SIG-M5 treated with dmso at 0.1 percent for 504 hours (cell line): ENCODE data around the gene DDX39B.
"Not testable (repeated sequence)": the region's sequence is repeated elsewhere in the genome, so short reads cannot be mapped to it uniquely, and the experiment has no call there.

ENCODE experiments used
- DNase-seq: peaks from one replicate; lab custom pipeline; 2025; ENCODE audit not compliant: unreplicated experiment; lab: John Stamatoyannopoulos, UW

The DDX39B gene

DNA sequence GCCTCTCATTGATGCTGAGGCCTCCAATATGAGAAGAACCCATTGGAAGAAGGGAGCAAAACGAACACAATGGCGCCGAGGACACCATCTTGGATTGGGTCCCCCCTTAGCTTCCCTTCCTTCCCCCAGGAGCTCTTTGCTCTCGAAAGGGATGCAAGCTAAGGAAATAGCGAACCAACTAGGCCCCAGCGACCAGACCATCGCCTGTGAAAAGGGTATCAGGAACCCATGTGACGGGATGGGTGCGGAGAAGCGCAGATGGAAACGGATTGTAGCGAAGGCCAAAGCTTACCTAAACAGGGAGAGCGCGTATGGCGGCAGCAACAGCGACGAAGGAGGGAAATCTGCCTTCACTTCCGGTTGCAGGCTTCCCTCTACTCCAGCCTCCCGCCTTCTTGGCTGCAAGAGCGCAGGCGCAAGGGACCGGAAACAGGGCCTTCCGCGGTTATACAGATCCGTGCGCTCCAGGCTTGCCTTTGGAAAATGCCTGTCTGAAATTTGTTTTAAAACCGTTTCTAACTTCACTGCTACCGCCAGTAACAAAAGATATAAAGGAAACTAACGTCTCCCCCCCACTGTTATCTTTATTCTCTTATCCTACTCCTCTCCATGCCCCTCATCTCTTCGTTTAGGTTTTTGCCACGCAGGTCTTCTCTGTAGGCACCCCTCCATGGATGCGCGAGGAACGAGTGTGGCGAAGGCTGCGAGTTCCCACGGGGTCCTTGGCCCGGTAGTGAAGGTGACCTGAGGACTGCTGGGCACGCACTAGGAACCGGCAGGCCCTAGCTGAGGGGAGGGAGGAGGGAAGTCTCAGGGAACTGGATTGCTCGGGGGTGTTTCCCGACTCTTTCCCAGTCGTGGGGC, at the start of gene DDX39B:
Gene DDX39B (minus strand): TSS at position 346 of the 864 bp plus-strand sequence. CDS start 1,471 bp downstream, outside the sequence.
- peak; percentile 96 for DNase-seq

DNA sequence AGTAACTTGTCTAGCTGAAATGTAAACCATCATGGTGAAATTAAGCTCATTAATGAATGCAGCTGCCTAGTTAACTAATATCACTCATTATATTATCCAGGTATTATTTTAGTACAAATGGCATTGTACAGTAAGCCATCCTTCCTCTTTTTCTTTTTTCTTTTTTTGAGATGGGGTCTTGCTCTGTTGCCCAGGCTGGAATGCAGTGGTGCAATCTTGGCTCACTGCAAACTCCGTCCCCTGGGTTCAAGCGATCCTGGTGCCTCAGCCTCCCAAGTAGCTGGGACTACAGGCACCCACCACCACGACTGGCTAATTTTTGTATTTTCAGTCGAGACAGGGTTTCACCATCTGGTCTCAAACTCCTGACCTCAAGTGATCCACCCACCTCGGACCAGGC, 48.9 kb upstream of the DDX39B start:
- DNase-seq = not testable (repeated sequence)

DNA sequence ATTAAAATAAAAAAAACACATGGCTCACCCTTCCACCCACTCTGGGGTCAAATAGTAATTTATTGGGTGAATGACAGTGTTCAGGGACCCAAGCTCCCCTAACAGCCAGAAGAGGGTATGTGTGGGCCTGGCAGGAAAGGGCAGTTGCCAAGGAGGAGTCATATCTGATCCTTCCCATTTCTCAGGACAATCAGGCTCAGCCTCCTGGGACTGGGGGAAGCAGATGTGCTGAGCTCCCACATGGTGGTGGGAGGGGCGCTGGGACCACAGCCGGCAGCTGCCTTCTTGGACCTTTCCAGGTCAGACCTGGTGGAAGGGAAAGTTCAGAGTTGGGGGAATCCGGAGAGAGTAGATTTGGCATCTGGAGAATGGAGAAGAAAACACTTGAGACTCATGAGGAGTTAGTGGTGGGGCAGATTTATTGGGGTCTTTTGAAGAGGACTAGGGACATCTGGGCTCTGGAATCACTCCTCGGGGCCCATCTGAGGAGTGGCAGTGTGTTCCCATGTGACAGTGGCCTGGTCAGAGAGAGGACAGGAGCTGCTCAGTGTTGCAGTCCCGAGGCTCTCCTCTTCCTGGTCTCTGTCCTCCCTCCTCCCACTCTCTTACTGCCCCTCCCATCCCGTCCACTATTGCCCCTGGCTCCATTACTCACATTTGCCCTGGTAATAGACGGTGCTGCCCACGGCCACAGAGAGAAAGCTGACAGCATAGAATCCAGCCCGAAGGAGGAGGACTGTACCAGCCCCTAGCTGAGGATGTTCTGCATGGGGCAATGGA, 47.3 kb upstream of the DDX39B start:
- no peak for DNase-seq

DNA sequence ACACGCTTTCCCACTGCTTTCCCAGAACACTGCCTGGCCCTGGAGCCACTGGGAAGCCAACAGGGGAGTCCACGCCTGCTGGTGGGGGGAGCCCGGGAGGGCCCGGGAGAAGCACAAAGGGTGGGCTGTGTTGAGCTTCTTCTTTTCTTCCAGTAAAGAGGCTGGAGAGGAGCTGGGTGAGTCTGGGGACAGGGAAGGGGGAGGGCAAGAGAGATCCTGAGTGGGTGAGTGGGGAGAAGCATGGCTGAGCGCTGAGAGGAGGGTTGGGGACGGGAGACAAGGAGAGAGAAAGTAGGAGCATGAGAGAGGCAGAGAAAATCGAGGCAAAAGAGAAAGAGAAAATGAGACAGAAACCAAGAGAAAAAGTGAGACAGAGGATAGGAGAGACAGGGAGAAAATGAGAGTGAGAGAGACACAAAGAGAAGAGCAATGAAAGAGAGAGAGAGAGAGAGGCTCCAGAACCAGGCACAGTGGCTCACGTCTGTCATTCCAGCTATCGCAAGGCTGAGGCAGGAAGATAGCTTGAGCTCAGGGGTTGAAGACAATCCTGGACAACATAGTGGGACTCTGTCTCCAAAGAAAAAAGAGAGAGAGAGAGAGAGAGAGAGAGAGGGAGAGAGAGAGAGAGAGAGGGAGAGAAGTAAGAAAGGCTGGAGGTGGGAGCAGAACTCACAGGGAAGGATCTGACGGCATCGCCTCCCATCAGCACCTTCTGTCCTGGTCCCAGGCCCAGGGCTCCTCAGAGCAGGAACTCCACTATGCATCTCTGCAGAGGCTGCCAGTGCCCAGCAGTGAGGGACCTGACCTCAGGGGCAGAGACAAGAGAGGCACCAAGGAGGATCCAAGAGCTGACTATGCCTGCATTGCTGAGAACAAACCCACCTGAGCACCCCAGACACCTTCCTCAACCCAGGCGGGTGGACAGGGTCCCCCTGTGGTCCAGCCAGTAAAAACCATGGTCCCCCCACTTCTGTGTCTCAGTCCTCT, 46.3 kb upstream of the DDX39B start:
- DNase-seq = no peak

DNA sequence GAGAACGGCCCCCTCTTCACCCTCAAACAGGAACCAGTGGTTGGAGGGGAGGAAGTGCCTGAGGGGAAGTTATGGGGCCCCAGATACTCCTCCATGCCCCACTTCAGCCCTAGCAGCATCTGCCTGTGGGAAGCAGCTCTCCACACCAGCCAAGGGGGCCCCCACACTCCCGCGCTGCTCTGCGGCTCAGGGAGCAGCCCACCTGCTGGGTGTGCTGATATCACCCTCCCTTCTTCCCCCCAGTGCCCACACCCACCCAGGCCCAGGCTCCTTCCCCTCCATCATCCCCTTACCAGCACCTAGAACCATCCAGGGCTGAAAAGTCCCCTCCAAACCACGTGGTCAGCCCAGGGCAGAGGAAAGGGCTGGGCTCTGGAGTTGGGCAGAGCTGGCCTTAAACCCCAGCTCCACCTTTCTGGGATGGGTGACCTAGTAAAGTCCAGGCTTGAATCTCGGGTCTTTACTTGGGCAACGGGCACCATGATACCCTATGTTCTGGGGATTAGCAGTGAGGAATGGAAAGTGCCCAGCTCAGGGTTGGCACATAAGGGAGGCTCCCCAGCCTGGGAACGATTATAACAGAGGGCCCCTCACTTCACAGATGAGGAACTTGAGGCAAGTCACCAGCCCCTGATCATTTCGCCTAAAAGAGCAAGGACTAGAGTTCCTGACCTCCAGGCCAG, 44.9 kb upstream of the DDX39B start:
- DNase-seq = peak; percentile 96

DNA sequence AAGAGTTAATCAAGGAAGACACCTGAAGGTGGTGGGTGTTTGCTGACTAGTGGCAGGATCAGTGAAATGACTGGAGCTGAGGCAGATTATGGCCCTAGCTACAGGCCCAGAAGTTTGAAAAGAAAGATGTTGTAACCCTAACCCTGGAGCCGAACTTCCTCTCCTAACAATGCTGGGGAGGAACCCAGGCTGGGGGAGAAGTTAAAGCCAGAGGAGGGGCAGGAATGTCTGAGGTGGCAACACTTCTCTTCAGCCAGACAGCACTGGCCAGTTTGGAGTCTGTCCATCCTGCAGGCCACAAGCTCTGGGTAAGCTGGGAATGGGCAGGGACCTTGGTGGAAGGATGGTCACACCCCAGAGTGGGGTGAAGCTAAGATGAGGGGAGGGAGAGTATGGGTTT, 44.2 kb upstream of the DDX39B start, which contains the start of gene LST1:
Gene LST1 (plus strand): TSS at position 270 of the 400 bp plus-strand sequence. CDS start 1,023 bp downstream, outside the sequence.
- DNase-seq = peak; percentile 97

DNA sequence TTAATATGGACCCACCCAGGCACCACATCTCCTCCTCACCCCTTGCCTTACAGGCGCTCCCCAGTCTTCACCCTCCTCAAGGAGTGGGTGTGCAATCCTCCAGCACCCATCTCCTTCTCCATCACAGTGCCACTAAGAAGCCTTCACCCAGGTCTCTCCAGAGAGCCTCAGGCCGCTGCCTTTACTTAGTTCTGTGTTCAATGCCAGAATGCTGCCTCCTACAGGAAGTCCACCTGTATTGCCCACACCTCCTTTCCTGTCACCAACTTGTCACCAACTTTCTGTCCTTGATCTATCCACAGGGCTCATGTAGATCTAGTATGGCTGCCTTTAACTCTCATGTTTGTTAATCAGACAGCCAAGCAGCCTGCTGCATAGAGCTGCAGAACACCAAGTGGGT, 43.7 kb upstream of the DDX39B start:
- peak; percentile 73 for DNase-seq

DNA sequence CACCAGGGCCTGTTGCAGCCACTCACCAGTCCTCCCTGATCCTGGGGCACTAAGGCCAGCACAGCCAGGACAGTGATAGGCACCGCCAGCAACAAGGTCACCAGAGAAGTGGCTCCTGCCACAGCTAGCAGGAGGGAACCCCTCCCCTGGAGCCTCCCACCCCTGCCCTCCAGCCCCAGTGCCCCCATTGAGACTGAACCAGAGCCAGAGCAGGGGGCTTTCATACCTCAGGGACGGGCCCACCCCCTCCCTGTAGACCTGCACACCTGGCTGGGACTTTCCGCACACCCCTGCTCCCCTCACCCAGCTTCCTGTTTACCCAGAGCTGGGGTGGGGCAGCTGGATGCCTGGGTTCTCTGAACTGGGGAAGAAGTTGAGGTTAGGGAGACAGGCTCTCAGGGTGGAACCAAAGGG, 40.4 kb upstream of the DDX39B start, which contains the start of gene LTB:
Gene LTB (minus strand): TSS at position 195 of the 414 bp plus-strand sequence. CDS start 7 bp downstream, at position 188.
- no peak for DNase-seq

DNA sequence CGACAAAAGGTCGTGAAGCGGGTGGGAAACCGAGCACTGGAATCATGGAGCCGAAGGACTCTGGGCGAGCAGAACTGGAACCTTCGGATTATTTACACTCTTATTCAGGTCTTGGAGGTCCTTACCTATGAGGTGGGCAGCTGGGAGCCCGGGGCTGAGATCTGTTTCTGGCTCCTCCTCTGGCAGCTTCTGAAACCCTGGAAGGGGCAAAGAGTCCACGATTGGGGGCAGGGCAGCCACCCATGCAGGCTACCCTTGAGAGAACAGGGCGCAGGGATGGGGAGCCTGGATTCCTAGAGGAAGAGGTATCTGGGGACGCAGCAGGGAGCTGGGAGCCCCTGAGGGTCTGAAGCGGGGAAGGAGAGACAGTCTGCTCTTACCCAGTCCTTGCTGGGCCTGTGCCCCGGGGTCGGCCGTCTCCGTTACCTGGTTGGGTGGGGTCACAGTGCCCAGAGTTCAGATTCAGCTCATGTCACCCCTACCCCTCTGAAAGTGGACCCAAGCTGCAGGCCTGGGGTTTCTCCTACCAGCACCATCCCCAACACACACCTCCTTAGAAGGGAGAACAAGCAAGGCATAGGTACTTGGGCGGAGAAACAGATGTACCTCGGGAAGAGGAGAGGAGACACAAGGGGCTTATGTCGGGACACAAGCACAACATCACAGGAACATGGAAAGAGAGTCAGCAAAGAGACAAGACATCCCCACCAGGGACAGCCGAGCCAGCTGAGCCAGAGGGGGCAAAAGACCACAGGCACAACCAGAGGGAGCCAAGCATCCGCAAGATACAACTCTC, 39.8 kb upstream of the DDX39B start:
- DNase-seq = no peak

DNA sequence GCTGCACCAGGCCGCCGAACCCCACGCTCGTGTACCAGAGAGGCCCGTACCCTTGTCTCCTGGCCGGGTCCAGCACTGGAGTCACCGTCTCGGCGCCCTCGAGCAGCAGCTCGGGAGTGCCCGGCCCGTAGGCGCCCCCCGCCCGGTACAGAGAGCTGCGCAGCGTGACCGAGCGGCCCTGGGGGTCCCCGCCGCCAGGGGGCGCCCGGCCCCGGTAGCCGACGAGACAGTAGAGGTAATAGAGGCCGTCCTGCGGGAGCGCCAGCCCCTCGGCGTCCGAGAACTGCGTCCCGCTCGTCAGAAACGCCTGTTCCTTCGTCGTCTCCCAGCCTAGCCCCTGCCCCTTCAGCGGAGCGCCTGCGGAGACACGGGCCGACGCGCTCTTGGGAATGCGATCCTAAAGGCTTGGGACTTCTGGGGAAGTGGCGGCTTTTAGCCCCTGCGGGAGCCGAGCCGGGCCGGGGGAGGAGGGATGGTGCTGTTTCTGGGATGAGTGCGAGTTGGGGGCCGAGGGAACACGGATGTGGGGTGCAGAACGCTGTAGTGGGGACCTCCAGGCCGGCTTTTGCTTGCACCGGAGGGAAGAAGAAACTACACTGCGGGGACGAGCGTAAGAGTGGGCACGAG, 39.1 kb upstream of the DDX39B start:
- DNase-seq = peak; percentile 77

DNA sequence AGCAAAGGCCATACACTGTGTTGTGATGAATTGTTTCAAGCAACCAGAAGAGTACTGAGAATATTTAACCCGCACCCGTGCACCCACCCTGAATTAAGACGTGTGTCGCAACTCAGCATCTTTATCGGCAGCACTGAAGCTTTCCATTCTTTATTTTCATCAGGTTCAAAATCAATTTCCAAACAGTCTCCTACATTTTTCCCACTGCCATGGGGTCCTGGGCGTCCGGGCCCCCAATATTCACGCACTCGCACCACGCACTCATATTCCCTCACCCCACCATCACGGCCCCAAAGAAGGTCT, 38.6 kb upstream of the DDX39B start:
- no peak for DNase-seq

DNA sequence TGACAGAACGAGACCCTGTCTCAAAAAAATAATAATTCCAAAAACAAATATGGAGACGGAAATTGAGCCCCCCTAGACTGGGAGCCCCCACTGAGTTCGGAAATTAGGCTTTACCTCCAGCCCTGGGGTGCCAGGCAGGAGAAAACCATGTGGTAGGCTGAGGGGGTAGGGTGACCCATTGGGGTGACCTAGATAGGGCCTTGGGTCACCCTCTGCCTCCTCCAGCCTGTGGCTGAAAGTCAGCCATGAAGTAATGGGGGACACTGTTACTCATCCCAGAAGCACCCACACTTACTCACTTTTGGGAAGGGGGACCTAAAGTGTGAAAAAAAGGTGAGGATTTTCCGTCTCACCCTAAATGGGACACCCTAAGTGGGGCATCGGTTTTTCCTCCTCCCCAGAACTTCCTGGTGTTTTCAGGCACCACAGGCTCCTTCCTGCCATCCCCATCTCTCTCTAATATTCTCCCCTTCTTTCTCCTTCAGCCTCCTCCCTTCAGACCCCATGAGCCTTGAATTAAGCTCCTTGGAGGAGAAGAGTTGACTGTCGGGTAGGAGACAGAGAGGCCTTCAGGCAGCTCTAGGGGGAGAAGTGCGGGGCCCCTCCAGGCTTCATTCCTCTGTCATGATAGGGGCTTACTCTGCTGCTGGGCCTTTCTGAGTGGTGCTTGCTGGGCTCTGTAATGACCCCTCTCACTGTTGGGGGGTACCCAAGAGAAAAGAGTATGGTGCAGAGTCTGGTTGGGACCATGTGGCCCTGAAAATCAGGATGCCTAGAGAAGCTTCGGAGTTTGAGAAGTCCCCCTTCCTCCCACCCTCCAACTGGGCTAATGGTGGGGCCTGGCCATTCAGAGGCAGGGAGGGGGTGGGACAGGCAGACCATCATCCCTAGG, 38.0 kb upstream of the DDX39B start:
- no peak for DNase-seq

DNA sequence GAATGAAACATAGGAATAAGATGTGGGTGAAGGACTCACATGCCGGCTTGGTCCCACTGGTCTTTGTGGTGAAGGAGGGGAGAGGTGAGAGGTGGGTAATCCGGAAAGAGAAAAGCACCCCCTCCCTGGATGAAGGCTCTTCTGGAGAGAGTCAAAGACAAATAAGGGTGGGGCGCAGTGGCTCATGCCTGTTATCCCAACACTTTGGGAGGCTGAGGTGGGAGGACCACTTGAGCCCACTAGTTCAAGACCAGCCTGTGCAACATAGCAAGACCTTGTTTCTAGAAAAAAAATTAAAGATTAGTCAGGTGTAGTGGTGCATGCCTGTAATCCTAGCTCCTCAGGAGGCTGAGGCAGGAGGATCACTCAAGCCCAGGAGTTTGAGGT, 37.3 kb upstream of the DDX39B start:
- no peak for DNase-seq

DNA sequence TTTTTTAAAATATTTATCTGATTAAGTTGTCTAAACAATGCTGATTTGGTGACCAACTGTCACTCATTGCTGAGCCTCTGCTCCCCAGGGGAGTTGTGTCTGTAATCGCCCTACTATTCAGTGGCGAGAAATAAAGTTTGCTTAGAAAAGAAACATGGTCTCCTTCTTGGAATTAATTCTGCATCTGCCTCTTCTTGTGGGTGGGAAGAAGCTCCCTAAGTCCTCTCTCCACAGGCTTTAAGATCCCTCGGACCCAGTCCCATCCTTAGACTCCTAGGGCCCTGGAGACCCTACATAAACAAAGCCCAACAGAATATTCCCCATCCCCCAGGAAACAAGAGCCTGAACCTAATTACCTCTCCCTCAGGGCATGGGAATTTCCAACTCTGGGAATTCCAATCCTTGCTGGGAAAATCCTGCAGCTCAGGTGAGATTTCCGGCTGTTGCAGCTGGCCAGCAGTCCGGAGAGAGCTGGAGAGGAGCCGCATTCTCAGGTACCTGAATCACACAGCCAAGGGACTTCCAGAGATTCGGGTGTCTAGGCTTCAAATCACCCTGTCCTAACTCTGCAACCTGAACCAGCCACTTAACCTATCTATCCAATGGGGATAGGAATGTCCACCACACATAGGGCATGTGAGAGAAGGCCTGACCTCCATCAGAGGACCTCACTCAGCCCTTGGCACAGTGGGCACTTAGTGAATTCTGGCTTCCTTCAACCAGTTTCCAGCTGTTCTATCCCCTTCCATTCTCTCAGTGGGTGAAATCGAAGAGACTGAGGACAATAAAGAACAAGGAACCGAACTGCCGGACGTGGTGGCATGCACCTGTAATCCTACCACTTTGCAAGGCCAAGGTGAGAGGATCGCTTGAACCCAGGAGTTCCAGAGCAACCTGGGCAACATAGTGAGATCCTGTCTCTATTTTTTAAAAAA, 36.6 kb upstream of the DDX39B start:
- no peak for DNase-seq

DNA sequence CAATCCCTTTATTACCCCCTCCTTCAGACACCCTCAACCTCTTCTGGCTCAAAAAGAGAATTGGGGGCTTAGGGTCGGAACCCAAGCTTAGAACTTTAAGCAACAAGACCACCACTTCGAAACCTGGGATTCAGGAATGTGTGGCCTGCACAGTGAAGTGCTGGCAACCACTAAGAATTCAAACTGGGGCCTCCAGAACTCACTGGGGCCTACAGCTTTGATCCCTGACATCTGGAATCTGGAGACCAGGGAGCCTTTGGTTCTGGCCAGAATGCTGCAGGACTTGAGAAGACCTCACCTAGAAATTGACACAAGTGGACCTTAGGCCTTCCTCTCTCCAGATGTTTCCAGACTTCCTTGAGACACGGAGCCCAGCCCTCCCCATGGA, 35.8 kb upstream of the DDX39B start:
- no peak for DNase-seq

DNA sequence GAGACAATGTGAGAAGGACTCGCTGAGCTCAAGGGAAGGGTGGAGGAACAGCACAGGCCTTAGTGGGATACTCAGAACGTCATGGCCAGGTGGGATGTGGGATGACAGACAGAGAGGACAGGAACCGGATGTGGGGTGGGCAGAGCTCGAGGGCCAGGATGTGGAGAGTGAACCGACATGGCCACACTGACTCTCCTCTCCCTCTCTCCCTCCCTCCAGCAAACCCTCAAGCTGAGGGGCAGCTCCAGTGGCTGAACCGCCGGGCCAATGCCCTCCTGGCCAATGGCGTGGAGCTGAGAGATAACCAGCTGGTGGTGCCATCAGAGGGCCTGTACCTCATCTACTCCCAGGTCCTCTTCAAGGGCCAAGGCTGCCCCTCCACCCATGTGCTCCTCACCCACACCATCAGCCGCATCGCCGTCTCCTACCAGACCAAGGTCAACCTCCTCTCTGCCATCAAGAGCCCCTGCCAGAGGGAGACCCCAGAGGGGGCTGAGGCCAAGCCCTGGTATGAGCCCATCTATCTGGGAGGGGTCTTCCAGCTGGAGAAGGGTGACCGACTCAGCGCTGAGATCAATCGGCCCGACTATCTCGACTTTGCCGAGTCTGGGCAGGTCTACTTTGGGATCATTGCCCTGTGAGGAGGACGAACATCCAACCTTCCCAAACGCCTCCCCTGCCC, 35.2 kb upstream of the DDX39B start:
- DNase-seq = peak; percentile 41
